GM13977 (cell line): ENCODE measurements around the gene GNAQ.

Source experiments
- DNase-seq: peaks from one replicate; pipeline ENCODE4 v3.0.0; 2012; ENCODE audit warnings: low spot score
- in situ Hi-C: fragments of 300-500 bp; cut with MboI; formaldehyde crosslinking; loops from one replicate; pipeline ENCODE4 v1.12.0; 2022; ENCODE audit warnings: low sequenced_read_pairs, low pct_unique_long_range_greater_than_20kb, mixed read lengths, inconsistent platforms; ENCODE audit not compliant: unreplicated experiment
- TF ChIP-seq, protein P1 (sequence below): IDR thresholded peaks from 2 replicates; pipeline ENCODE4 v1.5.1; 2012; ENCODE audit warnings: mild to moderate bottlenecking, control low read depth; ENCODE audit not compliant: insufficient read depth; ENCODE audit errors: extremely low read depth, missing control alignments

Gene GNAQ

DNA sequence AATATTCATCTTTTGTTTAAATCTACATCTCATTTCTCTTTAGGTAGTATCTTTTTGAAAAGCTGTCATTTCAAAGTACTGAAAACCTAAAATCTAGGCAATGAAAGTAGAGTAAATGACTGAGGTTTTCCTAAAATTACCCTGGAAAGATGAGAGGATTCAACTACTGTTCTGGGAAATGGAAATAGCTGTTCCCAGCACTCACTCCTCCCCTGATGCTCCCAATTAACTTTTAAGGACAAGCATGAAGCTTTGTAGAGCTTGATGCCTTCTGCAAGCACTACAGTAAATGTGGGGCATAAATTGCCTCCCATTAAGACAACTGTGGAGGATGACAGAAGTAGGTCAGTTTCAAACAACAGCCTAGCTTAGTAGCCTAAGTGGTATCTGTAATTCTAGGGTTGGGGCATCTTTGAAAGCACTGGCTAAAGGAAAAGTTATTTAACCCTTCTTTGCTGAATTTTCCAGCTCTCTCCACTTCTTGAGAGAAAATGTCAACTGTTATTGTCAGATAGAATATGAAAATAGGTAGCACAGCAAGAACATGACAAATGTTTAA lies 283.3 kb downstream of the GNAQ start:
- DNase-seq = no peak
- TF ChIP-seq, protein P1, sequence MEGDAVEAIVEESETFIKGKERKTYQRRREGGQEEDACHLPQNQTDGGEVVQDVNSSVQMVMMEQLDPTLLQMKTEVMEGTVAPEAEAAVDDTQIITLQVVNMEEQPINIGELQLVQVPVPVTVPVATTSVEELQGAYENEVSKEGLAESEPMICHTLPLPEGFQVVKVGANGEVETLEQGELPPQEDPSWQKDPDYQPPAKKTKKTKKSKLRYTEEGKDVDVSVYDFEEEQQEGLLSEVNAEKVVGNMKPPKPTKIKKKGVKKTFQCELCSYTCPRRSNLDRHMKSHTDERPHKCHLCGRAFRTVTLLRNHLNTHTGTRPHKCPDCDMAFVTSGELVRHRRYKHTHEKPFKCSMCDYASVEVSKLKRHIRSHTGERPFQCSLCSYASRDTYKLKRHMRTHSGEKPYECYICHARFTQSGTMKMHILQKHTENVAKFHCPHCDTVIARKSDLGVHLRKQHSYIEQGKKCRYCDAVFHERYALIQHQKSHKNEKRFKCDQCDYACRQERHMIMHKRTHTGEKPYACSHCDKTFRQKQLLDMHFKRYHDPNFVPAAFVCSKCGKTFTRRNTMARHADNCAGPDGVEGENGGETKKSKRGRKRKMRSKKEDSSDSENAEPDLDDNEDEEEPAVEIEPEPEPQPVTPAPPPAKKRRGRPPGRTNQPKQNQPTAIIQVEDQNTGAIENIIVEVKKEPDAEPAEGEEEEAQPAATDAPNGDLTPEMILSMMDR = no peak
- in situ Hi-C loops = loop anchor here (25.0 kb wide), 1 partner anchor 286 kb away; no protein-coding TSS in a partner anchor

DNA sequence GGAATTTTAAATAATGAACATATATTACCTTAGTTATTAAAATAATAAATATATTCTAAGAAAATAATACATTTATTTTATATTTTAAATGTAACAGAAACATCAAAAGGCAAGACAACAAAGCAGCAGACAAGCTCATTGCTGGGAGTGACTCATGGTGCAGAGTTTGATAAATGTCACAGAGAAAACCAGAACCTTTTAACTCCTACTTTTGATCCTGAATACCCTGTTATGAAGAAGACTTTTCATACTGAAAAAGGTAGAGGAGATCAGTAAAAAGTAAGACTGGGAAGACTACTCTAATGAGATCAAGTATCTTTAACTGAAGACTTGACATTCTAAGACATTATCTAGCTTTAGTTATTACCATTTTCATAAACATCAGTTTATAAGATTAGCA lies 284.4 kb downstream of the GNAQ start:
- TF ChIP-seq, protein P1 = no peak
- no peak for DNase-seq
- in situ Hi-C loops = loop anchor here (25.0 kb wide), 1 partner anchor 285 kb away; no protein-coding TSS in a partner anchor

DNA sequence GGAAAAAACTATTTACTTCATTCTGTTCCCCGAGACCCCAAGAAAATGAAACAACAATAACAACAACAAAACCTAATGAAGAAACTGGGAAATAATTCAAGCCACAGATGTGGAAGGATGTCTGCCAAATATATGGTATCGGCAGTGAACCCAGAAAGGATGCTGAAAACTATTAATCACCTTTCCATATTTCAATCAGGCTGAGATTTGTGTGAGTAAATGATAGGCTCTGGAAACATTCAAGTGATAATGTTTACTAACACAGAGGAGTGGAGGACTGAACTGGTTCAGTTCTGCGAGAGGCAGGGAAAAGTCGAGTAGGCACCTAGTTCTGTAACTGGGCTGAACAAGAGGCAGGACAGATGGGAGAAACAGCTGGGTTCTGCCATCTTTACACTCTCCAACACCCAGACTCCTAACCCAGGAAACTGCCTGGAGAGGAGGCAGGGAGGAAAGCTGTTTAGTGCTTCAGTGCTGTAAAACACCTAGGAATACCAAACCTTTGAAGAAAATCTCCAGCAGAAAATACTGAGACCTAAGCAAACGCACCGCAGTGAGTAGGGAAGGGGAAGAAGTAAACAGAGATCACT lies 286.7 kb downstream of the GNAQ start:
- DNase-seq = no peak
- TF ChIP-seq, protein P1 = no peak
- in situ Hi-C loops = loop anchor here (25.0 kb wide), 1 partner anchor 283 kb away; no protein-coding TSS in a partner anchor

DNA sequence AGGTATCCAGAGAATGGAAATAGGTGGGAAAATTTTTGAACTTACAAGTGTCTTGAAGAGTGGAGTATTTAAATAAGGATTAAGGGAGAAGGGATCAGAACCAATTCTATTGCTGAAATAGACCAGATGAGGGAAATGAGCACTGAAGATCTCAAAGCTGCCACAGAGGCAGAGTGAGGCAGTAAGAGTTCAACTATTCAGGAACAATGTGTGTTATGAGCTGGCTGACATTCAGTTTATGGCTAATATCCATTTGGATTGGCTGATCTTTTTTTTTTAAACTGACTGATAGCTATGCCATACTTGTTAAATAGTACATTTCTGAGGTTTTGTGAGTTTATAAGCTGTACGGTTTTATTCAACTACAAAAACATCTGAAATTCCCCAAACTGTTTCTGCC lies 288.2 kb downstream of the GNAQ start:
- TF ChIP-seq, protein P1 = no peak
- no peak for DNase-seq
- in situ Hi-C loops = loop anchor here (25.0 kb wide), 1 partner anchor 281 kb away; no protein-coding TSS in a partner anchor

DNA sequence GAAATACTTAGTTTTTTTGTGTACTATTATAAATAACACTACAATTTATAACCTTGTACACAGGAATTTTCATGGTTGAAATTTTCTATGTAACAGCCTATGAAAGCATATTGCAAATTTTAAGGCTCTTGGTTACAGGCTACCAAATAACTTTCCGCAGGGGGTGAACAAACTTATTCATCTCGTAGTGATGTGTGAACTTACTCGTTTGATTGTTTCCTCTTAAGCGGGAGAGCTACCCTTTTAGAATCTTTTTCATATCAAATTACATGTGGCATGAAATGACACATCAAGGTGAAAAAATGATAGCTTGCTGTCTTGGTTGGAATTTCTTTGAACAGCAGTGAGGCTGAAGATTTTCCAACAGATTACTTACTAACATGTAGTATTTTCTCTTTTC lies 292.7 kb downstream of the GNAQ start:
- TF ChIP-seq, protein P1 = no peak
- in situ Hi-C loops = loop anchor here (25.0 kb wide), 1 partner anchor 277 kb away; no protein-coding TSS in a partner anchor
- DNase-seq = no peak

DNA sequence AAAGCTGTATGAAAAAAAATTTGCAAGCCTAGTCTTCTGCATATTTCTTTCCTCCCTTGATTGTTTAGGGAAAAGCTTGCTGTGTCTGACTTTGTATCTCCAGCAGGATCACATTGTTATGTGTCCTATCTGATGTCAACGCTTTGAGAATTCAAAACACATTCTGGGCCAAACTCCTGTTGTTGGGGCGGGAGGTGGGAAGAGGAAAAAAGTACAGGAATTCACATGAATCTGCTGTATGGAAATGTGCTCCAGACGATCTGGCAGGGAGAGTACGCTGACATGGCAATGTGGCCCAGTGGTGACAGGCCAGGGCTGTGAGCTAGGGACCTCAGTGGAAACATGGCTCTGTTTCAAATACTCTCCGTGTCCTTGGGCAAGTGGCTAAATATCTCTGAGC lies 296.1 kb downstream of the GNAQ start:
- DNase-seq = no peak
- in situ Hi-C loops = loop anchor here (25.0 kb wide), 1 partner anchor 273 kb away; no protein-coding TSS in a partner anchor
- TF ChIP-seq, protein P1 = no peak
